ENCODE measurements around the gene TSPAN17.

DNA sequence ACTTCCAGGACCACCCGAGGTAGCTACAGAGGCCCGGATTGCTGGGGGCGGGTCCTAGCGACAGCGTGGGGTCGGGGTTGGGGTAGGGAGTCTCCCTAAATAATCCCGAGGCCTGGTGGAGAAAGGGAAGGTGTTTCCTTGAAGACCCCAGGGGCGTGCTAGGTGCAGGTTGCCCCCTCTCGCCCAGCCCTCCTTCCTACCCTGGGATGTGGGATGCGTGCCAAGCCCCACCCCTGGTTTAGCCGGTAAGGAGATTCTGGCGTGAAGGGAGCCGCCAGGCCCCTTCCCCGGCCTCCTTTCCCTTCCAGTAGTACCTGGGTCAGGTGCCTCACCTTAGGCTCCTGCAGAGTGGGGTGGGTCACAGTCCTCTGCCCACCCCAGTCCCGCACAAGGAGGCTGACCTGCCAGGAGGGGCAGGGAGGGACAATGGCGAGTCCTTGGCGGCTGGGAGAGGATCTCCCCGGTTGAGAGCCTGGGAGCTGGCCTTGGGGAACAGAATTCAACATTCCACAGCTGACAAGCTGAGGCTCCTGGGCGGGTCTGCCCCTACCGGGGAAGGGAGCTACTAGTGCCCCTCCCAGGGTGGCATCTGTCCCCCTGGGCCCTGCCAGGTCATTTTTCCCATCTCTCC lies 674 bp downstream of the TSPAN17 start:
- TF ChIP-seq KAT8 (IDR thresholded peaks at IDR 0.05; ENCODE audit: low read depth) (no peak), EP300 (IDR thresholded peaks at IDR 0.05; ENCODE audit: low read length) (no peak)
